PC-3 (cell line): ENCODE results near the gene CHAMP1. TPM values are rescaled to one million over a fixed set of nuclear protein-coding genes. Genes with fewer than 3 reads are reported as not detected.
"Not testable (repeated sequence)": the region's sequence is repeated elsewhere in the genome, so short reads cannot be mapped to it uniquely, and the experiment has no call there.

Experiments
- ATAC-seq: fragments of 200-7000 bp; cut with Tn5 transposase; 2 replicates; pipeline ENCODE4 v1.9.1; 2020; ENCODE audit warnings: mild to moderate bottlenecking, moderate library complexity
- BruUV-seq: library from RNA; stranded (reverse); fragments of 400-500 nt; replicated peaks from 2 replicates; lab custom pipeline; 2021; lab: Mats Ljungman, UMichigan
- CTCF ChIA-PET: fragments of 300-600 bp; sonication (Branson Sonifier 250); formaldehyde crosslinking; loops from one replicate; lab custom pipeline; 2022; ENCODE audit warnings: antibody characterized with exemption; lab: Charles Lee
- POLR2A ChIA-PET: fragments of 300-600 bp; sonication (Branson Sonifier 250); formaldehyde crosslinking; loops from one replicate; lab custom pipeline; 2022; ENCODE audit warnings: antibody characterized with exemption; ENCODE audit not compliant: unreplicated experiment; lab: Charles Lee
- DNase-seq: peaks from one replicate; pipeline ENCODE4 v3.0.0-alpha.2; 2015
- H2AFZ ChIP-seq: fragments of 300-600 bp; sonication (generic); 2 replicates; pipeline ENCODE4 v1.6.0; 2016; ENCODE audit warnings: antibody characterized with exemption, low read length
- H3F3A ChIP-seq: fragments of 300-600 bp; sonication (generic); one replicate; pipeline ENCODE4 v1.6.0; 2017; ENCODE audit warnings: antibody characterized with exemption, low read length, control low read depth, mild to moderate bottlenecking; ENCODE audit not compliant: unreplicated experiment
- H3K27ac ChIP-seq: fragments of 300-600 bp; sonication (generic); 2 replicates; pipeline ENCODE4 v1.5.1; 2016; ENCODE audit warnings: mild to moderate bottlenecking, low read length
- H3K27me3 ChIP-seq: fragments of 300-600 bp; sonication (generic); 2 replicates; pipeline ENCODE4 v1.6.1; 2016; ENCODE audit warnings: low read length, mixed read lengths
- H3K36me3 ChIP-seq: fragments of 300-600 bp; sonication (generic); 2 replicates; pipeline ENCODE4 v1.6.1; 2016; ENCODE audit warnings: low read depth, mixed run types, low read length, mixed read lengths
- H3K4me1 ChIP-seq: fragments of 300-600 bp; sonication (generic); 2 replicates; pipeline ENCODE4 v1.5.1; 2016; ENCODE audit warnings: low read length; ENCODE audit not compliant: insufficient read depth
- H3K4me2 ChIP-seq: fragments of 300-600 bp; sonication (generic); 2 replicates; pipeline ENCODE4 v1.6.0; 2016; ENCODE audit warnings: low read length
- H3K4me3 ChIP-seq: fragments of 300-600 bp; sonication (generic); 2 replicates; pipeline ENCODE4 v1.5.1; 2016; ENCODE audit warnings: mild to moderate bottlenecking, low read length, mixed read lengths
- H3K79me2 ChIP-seq: fragments of 300-600 bp; sonication (generic); 2 replicates; pipeline ENCODE4 v1.6.1; 2017; ENCODE audit warnings: low read length, mixed read lengths
- H3K9ac ChIP-seq: fragments of 300-600 bp; sonication (generic); 2 replicates; pipeline ENCODE4 v1.6.0; 2016; ENCODE audit warnings: mild to moderate bottlenecking, low read length
- H3K9me2 ChIP-seq: fragments of 300-600 bp; sonication (generic); replicated peaks from 2 replicates; pipeline ENCODE4 v1.6.1; 2016; ENCODE audit warnings: mixed run types, low read length, mixed read lengths
- H3K9me3 ChIP-seq: fragments of 300-600 bp; sonication (generic); 2 replicates; pipeline ENCODE4 v1.6.1; 2016; ENCODE audit warnings: low read length, mixed read lengths
- H4K20me1 ChIP-seq: fragments of 300-600 bp; sonication (generic); 2 replicates; pipeline ENCODE4 v1.6.1; 2016; ENCODE audit warnings: low read length, mixed read lengths
- intact Hi-C: fragments of 100-400 bp; cut with micrococcal nuclease; formaldehyde crosslinking; loops from 2 replicates; pipeline ENCODE4 v1.9.0; 2023
- microRNA-seq: library from miRNA; unstranded; fragments of <30 nt; microRNA quantifications from one replicate; pipeline ENCODE4 v1.1.0, GENCODE V29; 2020; ENCODE audit not compliant: unreplicated experiment
- total RNA-seq: library from RNA; depleted of rRNA; stranded (reverse); fragments of >200 nt; gene quantifications from 2 replicates; pipeline ENCODE4 v1.2.3, GENCODE V29; 2014; rRNA removed
- TF ChIP-seq, protein P1 (sequence below): fragments of 300-600 bp; sonication (generic); conservative IDR thresholded peaks from 2 replicates; pipeline ENCODE4 v1.5.1; 2017; ENCODE audit warnings: antibody characterized with exemption, low read depth, mild to moderate bottlenecking, low read length

Gene CHAMP1
- total RNA-seq, 1 experiment from 2014 or later: 8.3 TPM

- H3K4me2 ChIP-seq, CTCF ChIA-PET, H3K79me2 ChIP-seq, POLR2A ChIA-PET, H3K4me3 ChIP-seq, intact Hi-C loops, H3K9ac ChIP-seq, H4K20me1 ChIP-seq, H2AFZ ChIP-seq, H3F3A ChIP-seq, H3K27me3 ChIP-seq, H3K27ac ChIP-seq, H3K9me3 ChIP-seq, ATAC-seq, H3K9me2 ChIP-seq, H3K36me3 ChIP-seq, BruUV-seq, H3K4me1 ChIP-seq: not testable (repeated sequence)
- DNase-seq: peak; percentile 12
- TF ChIP-seq, protein P1, sequence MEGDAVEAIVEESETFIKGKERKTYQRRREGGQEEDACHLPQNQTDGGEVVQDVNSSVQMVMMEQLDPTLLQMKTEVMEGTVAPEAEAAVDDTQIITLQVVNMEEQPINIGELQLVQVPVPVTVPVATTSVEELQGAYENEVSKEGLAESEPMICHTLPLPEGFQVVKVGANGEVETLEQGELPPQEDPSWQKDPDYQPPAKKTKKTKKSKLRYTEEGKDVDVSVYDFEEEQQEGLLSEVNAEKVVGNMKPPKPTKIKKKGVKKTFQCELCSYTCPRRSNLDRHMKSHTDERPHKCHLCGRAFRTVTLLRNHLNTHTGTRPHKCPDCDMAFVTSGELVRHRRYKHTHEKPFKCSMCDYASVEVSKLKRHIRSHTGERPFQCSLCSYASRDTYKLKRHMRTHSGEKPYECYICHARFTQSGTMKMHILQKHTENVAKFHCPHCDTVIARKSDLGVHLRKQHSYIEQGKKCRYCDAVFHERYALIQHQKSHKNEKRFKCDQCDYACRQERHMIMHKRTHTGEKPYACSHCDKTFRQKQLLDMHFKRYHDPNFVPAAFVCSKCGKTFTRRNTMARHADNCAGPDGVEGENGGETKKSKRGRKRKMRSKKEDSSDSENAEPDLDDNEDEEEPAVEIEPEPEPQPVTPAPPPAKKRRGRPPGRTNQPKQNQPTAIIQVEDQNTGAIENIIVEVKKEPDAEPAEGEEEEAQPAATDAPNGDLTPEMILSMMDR: peak; percentile 42; the same call in 1 of the 2 replicates
These were observed 38.5 kb downstream of the CHAMP1 start for GRCh38 chr13:114352763-114353162.

DNA sequence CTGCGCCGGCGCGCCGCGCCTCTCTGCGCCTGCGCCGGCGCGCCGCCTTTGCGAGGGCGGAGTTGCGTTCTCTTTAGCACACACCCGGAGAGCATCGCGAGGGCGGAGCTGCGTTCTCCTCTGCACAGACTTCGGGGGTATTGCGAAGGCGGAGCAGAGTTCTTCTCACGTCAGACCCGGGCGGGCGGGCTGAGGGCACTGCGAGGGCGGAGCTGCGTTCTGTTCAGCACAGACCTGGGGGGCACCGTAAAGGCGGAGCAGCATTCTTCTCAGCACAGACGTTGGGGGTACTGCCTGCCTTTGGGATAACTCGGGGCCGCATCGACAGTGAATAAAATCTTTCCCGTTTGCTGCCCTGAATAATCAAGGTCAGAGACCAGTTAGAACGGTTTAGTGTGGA is 39.1 kb downstream of the CHAMP1 start:
- H3F3A ChIP-seq, H3K9ac ChIP-seq, H3K4me1 ChIP-seq, H3K9me3 ChIP-seq, H3K4me2 ChIP-seq, H3K4me3 ChIP-seq, H3K27ac ChIP-seq, DNase-seq, ATAC-seq, H2AFZ ChIP-seq, BruUV-seq, H3K36me3 ChIP-seq, H3K27me3 ChIP-seq, H3K79me2 ChIP-seq, intact Hi-C loops, POLR2A ChIA-PET, H4K20me1 ChIP-seq, CTCF ChIA-PET, H3K9me2 ChIP-seq: not testable (repeated sequence)

Small RNAs within 50 kb of the gene (microRNA-seq; reads per million reads assigned to microRNA genes)
- not detected for gene MIR4502

Other genes starting within 250 kb of the CHAMP1 start
- 9.1 and 9.4 TPM in 2 replicates for gene RASA3, start 181.9 kb upstream of the CHAMP1 start, total RNA-seq
- gene CFAP97D2, start 135.2 kb upstream of the CHAMP1 start, total RNA-seq: not detected in 2 replicates
- 16.0 and 21.0 TPM in 2 replicates for gene CDC16, start 79.6 kb upstream of the CHAMP1 start, total RNA-seq
- 17.4 and 18.1 TPM in 2 replicates for gene UPF3A, start 32.9 kb upstream of the CHAMP1 start, total RNA-seq